HG03439 (cell line): Measurements from ENCODE around the gene SLC1A3.

Experiments
- ATAC-seq: cut with Tn5 transposase; IDR thresholded peaks from one replicate; pipeline ENCODE4 v1.9.1; 2021; ENCODE audit warnings: mild to moderate bottlenecking, moderate library complexity; ENCODE audit not compliant: unreplicated experiment

The SLC1A3 gene

GRCh38 chr5:36710039-36710438 is 103.6 kb downstream of the SLC1A3 start:
- ATAC-seq: no peak

- no peak for ATAC-seq
Observed at GRCh38 chr5:36712706-36713105, 106.3 kb downstream of the SLC1A3 start.

DNA sequence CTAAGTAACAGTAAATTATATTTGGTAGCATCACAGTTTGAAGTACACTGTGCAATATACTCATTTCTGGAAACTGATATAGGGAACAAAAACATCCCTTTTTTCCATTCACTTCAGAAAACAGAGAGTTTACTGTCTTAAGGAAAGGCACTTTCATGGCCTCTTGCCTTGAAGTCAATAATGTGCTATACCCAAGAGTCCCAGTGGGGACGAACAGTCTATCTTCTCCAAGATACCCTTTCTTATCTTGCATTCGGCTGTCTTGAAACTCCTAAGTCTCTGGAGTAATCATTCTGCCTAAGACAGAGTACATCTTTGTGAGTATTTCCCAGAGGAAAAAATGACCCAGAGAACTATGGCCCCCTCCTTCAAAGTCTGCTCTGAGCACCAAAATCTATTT is 107.1 kb downstream of the SLC1A3 start:
- ATAC-seq: no peak

GRCh38 chr5:36717131-36717695 is 110.8 kb downstream of the SLC1A3 start:
- ATAC-seq: no peak

DNA sequence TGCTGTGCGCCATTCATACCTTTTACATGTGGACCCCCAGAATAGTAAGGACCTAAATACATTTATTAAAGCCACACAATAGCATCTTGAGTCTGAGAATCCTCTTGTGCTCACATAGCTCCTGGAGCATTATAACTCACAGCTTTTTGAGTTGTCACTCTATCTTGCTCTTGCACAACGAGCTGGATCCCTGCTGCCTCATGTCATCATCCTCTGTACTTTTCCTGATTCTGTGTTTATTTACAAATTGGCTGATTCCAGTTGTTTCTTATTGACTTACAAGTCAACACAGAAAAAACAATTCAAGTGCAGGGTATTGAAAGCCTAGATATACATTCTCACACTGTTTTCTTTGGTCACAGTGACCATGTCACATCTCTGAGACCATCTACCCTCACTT is 112.9 kb downstream of the SLC1A3 start:
- ATAC-seq: no peak

DNA sequence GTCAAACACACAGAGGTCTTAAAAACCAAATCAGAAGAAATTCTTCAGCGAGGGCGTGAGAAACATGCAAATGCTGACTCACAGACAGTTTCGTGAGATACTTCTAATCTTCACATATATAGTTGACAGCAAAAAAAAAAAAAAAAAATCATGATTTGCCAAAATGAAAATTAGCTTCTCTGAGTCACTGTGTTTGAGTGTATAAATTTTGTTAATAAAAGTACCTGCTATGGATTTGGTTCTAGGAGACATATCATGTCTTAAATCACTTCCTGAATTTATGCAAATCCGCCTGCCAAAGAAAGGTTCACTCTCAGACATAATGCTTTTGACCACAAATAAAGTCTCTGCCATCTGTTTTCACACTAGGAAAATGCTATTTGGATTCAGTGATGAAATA is 114.3 kb downstream of the SLC1A3 start:
- no peak for ATAC-seq

DNA sequence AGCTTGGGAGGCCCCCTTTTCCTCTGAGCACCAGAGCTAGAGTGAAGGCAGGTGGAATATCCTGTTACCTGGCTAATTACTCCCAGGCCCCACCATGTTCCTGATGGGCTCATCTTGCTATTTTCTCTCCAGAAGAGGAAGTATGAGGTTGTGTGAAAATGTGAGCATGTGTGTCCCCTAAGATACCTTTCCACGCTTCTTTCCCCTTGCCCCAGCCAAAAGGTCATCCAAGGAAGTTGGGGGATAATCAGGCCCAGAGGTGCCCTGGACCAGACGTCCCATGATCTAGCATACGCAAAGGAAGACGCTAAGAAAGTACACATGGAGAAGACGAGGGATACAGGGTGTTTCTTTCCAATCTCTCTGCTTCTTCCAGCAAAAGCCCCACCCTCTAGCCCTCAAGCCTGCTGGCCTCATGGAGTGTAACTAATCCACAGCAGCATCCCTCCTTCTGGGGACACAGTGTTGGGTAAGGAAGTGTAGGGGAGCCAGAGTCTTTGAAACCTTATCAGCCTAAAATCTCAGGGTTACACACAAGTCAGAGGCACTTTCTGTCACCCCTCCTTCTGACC is 115.3 kb downstream of the SLC1A3 start:
- ATAC-seq: no peak

- ATAC-seq: no peak
Observed at GRCh38 chr5:36722900-36723299, 116.5 kb downstream of the SLC1A3 start.

GRCh38 chr5:36723912-36724311 is 117.5 kb downstream of the SLC1A3 start:
- peak; percentile 44 for ATAC-seq

DNA sequence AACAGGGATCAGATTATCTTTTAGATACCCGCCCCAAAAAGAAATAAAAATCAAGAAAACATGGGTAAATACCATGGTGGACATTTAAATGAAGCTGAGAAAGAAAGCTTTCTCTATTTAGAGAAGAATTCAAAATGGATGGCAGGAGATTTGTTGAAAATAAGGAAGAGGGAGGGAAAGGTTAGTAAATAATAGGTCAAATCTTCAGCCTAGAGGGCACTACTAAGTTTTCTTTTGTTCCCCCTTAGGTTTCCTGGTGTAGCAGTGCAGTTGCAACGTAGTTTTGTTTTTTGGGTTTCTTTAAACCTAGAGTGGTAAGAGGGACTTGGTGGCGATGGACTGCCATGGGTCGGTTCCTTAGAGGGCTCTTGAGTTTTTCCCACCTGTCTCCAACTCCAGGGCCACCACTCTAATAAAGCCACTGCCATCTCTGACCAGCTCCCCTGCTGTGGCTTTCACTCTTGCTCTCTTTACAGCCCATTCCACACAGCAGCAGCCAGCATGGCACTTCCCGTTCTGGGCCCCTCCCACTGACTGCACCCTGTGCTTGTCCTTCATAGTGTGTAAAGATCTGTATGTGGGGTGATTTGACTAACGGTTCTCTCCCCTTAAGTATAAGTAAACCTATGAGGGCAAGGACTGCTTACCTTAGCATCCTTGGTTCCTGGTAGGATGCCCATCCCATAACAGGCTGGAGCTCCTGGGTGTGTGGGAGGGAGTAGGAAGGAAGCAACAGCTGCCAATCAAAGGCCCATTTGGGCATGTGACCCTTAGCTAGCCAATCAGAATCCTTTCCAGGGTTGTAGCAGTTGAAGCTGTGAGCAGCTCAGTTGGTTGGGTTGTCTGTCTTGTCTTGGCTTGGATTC is 118.3 kb downstream of the SLC1A3 start:
- ATAC-seq: peak; percentile 81

GRCh38 chr5:36726317-36726716 is 119.9 kb downstream of the SLC1A3 start:
- ATAC-seq: no peak

- no peak for ATAC-seq
Observed at GRCh38 chr5:36726767-36727166, 120.4 kb downstream of the SLC1A3 start.

- ATAC-seq: no peak
Observed at GRCh38 chr5:36728697-36729543, 122.5 kb downstream of the SLC1A3 start.

- ATAC-seq: no peak
Observed at GRCh38 chr5:36730537-36731216, 124.3 kb downstream of the SLC1A3 start.

- no peak for ATAC-seq
Observed at GRCh38 chr5:36733183-36733582, 126.8 kb downstream of the SLC1A3 start.

- no peak for ATAC-seq
Observed at GRCh38 chr5:36734422-36734821, 128.0 kb downstream of the SLC1A3 start.

- no peak for ATAC-seq
Observed at GRCh38 chr5:36735891-36736290, 129.5 kb downstream of the SLC1A3 start.
